HG03139 (cell line): ENCODE measurements around the gene YBX1.
"Not testable (repeated sequence)": the region's sequence is repeated elsewhere in the genome, so short reads cannot be mapped to it uniquely, and the experiment has no call there.

Experiments
- ATAC-seq: cut with Tn5 transposase; IDR thresholded peaks from one replicate; pipeline ENCODE4 v1.9.1; 2021; ENCODE audit not compliant: unreplicated experiment

YBX1 gene

DNA sequence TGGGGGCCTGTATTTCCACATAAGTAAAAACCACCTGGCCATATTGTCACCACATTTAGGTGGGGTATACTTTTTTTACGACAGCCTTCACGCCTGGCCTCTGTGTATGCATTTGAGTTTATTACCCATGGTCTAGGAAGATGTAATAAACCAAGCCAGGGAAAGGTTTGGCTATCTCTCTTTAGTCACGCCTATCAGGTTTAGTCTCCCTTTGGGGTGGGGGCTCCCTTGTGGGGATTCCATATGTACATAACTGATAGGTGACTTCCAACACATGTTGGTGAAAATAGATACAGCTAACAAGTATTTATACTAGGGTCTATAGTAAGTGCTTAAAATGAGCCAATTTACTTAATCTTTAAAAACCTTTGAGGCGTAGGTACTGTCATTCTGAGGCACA is 4.2 kb downstream of the YBX1 start:
- ATAC-seq: no peak

DNA sequence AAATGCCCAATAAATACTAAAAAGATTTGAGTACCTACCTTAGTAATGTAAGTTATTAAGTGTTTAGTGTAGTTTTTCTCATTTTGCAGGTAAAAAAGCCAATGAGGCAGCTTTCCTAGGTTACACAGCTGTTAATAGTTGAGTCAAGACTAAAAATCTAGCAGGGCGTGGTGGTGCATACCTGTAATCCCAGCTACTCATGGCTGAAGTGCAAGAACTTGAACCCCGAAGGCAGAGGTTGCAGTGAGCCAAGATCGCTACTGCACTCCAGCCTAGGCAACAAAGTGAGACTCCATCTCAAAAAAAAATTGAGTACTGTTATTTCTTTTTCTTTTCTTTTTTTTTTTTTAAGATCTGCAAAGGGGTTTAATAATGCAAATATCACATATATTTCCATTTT is 7.7 kb downstream of the YBX1 start:
- no peak for ATAC-seq

DNA sequence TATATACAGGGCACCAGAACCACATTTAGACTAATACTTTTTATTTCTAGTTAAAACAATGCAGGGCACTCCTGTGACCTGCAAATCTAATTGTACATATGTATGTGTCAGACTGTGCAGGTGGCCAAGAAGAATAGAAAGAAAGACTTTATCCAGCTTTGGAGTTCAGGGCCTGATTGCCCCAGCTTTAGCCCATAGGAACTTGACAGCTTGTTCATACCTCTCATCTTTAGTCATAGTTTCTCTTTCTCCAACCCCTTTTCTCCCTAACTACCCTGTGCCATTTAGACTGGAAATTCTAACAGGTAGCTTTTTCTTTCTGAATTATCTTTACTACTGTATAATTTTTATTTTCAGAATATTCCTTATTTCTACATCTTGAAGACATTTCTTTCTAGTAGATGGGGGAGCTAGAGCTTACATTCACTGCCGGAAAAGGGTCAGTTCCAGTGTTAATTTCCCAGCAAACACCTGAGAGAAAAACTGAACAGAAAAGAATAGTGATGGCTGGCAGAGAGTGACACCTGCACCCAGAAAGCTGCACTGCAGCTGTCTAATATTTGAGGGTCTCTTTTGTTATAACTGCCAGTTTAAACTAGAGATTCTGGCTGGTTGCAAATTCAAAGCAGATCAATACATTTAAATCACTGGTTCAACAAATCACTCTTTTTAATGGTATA is 8.4 kb downstream of the YBX1 start:
- no peak for ATAC-seq

DNA sequence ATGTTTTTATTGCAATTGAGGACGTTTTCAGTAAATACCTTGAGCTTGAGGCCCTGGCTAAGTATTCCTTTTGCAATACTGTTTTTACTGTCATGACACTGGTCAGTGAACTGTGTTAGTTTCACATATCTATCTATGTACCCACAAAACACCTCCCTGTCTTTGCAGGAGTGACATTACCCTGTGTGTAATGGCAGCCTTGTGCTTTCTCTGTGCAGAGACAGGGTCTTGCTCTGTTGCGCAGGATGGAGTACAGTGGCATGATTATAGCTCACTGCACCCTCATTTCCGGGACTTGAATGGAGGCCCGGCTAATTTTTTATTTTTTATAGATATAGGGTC is 8.9 kb downstream of the YBX1 start:
- ATAC-seq: no peak

DNA sequence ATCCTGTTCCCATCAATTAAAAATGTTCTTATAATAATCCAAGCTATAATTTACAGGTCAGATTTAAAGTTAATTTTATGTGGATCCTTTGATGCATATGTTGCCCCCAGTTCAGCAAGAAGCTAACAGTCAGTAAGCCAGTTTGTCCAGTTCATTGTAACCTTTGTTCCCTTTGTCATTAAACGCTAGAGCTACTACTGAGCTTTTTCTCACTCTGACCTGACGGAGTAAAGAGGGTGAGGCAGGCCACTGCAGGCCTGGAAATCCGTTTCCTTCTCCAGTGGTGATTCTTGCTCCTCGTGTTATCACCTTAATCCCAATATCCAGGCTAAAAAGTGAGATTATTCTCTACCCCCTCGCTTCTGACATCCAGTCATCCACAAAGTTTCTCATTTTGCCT is 10.2 kb downstream of the YBX1 start:
- ATAC-seq: no peak

DNA sequence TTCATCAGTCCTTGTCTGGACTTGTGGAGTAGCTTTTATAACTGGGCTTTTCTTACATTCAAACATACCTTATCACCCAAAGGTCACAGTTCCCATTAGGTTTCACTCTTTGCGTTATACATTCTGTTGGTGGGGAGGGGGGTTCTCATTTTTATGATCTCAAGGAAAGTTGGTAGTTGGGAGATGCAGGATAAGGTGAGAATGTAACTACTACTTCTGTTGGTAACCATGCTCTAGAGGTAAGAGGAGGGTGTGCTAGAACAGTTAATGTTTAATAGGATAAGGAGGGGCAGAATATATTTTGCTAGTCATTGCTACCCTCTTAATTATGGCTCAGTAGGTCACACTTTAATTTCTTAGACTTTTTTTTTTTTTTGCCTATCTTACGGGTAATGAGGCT is 10.7 kb downstream of the YBX1 start:
- ATAC-seq: no peak

DNA sequence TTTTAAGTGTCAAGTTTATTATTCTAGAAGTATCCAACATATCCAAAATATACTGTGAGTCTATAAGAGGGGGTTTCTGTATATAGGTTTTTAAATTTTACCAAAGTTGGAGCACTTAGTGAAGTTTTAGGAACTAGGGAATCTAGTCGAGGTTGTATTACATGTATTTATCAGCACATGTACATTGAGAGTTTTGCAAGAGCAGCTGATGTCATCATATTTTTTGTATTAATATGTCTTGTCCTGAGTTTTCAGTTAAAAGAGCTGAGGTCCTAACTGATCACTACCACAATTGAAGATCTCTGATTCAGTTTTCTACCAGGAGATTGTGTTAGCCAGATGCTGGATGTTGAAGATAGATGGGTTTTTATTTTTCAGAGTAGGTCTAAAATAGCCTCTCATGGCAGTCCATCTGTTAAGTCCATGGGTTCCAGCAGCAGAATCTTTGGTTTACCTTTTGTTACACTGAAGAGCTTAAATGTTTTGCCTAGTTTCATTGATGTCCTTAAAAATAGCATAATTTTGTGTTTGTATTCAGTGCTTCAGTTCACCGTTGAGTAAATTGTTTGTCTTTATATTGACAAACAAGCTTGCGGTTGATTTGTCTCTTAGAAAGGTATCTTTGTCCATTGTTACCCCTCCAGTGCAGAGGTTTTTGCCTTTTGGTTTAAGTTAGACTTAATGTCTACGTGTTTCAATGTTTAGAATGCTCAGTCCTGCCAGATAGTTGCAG is 16.0 kb downstream of the YBX1 start:
- ATAC-seq: no peak

DNA sequence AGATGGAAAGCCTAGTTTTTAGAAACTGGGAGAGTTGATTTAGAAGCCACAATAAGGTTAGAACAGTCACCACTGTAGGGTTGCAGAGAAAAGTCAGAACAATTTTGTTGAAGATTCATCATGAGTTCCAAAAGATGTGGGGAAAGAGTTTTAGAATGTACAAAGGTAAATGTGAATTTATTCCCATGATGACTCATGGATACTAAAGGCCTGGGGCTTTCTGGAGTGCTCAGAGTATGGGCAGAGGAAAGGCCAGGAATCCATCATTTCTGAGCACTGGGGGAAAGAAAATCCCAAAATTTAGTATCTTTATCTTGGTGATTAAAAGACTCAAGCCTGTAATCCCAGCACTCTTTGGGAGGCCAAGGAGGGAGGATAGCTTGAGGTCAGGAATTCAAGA is 17.8 kb downstream of the YBX1 start:
- no peak for ATAC-seq

DNA sequence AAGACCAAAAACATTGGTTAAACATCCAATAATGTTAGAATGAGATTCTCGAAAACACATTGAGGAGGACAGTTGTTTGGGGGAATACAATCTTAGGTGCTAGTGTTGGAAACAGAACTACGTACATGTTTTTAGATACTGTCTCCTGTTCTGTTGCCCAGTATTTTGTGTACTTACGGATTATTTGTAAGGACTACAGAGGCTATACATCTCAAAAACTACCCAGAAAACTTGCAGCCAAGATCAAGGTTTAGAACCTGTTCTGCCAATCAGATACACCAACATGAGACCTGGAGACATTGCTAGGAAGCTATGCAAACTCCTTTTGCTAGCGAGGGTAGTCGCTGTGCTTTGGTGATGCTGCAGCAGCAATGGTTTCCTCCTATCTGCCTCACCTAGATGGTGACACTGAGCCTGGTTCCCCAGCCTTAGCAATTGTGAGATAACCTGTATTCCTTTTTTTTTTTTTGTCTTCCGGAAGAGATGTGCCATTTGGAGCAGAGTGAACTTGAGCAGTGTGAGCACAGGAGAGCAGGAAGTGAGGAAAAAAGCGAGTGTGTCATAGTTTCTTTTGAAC is 21.8 kb downstream of the YBX1 start:
- no peak for ATAC-seq

DNA sequence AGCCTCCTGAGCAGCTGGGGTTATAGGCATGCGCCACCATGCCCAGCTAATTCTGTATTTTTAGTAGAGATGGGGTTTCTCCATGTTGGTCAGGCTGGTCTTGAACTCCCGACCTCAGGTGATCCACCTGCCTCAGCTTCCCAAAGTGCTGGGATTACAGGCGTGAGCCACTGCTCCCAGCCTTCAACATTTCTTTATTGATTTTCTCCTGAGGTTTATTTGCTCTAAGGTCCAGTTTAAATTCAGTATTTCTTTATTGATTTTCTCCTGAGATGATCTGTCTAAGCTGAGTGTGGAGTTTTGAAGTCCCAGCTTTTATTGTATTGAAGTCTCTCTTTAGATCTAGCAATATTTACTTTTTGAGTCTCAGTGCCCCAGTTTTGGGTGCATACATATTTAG is 30.6 kb downstream of the YBX1 start:
- not testable (repeated sequence) for ATAC-seq

DNA sequence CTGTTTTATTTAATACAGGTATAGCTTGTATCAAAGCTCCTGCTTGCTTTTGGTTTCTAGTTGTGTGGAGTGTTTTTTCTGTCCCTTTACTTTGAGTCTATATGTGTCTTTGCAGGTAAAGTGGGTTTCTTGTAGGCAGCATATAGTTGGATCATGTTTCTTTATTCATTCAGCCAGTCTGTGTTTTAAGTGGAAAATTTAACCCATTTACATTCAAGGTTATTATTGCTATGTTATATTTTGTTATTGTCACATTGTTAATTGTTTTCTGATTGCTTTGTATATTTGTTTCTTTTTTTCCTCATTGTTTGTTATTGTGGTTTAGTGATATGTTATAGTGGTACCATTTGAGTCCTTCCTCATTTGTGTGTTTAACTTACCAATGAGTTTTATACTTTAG is 31.1 kb downstream of the YBX1 start:
- no peak for ATAC-seq

DNA sequence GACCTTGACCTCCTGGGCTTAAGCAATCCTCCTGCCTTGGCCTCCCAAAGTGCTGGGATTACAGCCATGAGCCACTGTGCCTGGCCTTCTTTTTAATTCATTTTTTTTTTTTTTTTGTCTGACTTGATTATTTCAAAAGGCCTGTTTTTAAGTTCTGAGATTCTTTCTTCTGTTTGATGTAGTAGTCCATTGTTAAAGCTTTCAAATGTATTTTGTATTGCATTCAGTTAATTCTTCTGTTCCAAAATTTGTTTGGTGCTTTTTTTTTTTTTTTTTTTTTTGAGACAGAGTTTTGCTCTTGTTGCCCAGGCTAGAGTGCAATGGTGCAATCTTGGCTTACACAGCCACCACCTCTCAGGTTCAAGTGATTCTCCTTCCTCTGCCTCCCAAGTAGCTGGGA is 32.2 kb downstream of the YBX1 start:
- not testable (repeated sequence) for ATAC-seq

DNA sequence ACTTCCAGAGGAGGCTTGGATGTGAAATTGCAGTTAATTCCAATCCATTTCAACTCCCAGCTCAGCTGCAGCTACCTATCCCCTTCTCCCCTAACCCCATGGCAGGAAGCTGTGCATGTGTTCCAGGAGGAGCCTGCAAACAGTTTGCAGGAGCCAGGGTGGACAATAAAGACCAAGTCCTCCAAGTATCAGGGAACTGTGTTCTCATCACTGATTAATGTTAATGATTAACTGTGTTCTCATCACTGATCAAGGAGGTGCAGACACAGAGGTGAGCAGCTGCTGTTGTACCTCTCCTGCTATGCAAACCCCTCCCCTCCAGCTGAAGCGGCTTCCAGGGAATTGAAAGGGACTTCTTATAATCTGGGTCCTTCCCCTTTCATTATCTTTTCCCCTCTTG is 38.6 kb downstream of the YBX1 start:
- no peak for ATAC-seq

DNA sequence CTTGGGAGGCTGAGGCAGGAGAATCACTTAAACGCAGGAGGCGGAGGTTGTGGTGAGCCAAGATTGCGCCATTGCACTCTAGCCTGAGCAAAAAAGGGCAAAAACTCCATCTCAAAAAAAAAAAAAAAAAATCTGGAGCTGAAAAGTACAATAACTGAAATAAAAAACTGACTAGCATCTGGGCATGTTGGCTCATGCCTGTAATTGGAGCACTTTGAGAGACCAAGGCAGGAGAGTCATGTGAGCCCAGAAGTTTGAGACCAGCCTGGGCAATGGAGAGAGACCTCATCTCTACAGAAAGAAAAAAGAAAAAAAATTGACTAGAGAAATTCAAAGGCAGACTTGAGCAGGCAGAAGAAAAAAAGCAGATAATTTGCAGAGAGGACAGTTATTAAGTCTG is 39.7 kb downstream of the YBX1 start:
- no peak for ATAC-seq

DNA sequence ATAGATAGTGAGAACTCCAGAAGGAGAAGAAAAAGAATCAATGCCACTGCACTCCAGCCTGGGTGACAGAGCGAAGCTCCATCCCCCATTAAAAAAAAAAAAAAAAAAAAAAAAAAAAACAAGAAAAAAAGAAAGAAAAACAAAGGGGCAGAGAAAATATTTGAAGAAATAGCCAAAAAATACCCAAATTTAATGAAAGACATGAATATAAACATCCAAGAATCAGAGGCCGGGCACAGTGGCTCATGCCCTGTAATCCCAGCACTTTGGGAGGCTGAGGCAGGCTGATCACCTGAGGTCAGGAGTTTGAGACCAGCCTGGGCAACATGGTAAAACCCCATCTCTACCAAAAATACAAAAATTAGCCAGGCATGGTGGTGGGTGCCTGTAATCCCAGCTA is 40.2 kb downstream of the YBX1 start:
- not testable (repeated sequence) for ATAC-seq

DNA sequence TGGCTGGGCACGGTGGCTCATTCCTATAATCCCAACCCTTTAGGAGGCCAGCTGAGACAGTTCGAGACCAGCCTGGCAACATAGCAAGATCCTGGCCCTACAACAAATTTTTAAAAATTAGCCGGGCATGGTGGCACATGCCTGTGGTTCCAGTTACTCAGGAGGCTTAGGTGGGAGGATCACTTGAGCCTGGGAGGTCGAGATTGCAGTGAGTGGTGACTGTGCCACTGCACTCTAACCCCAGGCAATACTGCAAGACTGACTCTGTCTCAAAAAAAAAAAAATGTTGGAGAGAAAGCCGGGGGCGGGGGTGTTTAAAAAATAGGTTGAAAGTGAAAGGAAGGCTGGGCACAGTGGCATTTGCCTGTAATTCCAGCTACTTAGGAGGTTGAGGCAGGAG is 41.3 kb downstream of the YBX1 start:
- no peak for ATAC-seq

DNA sequence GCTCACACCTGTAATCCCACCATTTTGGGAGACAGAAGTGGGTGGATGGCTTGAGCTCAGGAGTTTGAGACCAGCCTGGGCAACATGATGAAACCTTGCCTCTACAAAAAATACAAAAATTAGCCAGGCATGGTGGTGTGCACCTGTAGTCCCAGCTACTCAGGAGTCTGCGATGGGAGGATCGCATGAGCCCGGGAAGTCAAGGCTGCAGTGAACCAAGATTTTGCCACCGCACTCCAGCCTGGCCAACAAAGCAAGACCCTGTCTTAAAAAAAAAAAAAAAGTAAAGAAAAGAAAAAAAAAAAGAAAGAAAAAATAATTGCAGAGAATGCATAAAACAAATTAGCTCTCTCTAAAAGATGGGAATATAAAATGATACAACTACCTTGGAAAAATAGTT is 43.6 kb downstream of the YBX1 start:
- not testable (repeated sequence) for ATAC-seq

DNA sequence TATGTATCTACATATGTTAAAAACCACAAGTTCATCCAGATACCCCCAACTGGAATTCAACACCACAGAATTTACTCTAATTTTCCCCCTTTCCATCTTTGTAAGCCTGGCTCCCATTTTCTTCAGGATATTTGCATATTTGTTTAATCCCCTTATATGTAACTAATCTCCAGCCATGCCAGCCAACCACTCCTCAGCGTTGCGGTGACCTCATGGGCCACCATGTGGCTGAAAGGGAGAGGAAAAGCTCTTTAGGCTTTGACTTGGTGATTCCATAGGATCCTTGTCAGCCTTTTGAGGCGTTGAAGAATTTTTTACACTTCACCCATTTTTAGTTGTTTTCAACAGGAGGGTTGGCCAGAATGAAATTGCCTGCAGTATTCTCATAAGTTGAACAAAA is 47.8 kb downstream of the YBX1 start:
- ATAC-seq: no peak

DNA sequence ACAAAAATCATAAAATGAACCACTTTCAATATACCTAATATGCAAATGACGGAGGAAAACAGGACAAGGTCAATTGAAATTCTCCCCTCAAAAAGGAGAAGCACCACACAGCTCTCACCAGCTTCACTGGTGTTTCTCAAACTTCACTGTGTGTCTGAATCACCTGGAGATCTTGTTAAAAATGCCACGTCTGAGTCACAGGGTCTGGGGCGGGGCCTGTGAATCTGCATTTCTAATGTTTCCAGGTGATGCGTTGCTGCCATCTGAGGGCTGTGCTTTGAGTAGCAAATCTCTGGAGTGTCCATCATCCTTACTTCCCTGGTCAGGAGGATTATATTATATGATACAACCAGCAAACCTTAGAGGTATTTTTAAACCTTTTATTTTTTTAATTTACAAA is 48.8 kb downstream of the YBX1 start:
- no peak for ATAC-seq

DNA sequence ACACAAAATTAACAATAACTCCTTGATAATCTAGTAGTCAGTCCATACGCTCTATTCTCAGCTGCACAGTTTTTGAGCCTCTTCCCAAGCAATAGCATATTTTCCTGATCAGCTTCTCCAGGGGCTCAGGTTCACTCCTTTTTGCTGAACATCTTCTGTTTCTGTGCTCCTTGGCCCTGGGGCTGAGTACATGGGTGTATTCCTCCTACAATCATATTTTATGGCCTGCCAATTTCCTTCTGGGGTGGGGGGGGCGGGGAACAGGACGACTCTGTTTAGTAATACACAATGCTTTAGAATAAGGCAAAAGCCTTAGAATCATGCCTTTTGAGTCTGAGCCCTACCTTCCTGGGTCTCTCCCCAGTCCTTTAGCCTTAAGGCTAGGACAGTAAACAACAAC is 49.4 kb downstream of the YBX1 start:
- no peak for ATAC-seq

DNA sequence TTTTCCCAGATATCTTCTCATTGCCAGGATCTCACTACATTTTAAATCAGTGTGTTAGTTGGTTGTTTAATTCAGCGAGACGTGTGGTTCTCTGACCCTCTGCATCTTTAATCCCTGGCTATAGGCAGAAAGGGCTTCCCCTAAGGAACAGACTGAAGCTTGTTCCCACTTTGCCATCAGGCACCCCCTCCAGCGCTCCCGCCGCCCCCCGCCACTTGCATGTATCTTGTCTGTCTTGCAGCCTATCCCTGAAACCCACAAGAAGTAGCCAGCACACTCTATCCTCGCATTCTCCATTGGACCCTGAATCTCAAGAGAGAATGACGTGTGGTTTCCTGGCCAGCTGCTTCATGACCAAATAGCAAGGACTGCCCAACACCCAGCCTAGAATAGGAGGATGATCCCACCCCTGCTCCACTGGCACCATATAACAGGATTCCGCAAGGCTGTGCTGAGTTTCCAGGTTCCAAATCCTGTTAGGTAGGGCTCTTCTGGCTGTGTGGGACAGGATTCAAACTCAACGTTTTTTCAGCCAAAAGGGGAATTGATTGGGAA is 50.0 kb downstream of the YBX1 start:
- no peak for ATAC-seq

DNA sequence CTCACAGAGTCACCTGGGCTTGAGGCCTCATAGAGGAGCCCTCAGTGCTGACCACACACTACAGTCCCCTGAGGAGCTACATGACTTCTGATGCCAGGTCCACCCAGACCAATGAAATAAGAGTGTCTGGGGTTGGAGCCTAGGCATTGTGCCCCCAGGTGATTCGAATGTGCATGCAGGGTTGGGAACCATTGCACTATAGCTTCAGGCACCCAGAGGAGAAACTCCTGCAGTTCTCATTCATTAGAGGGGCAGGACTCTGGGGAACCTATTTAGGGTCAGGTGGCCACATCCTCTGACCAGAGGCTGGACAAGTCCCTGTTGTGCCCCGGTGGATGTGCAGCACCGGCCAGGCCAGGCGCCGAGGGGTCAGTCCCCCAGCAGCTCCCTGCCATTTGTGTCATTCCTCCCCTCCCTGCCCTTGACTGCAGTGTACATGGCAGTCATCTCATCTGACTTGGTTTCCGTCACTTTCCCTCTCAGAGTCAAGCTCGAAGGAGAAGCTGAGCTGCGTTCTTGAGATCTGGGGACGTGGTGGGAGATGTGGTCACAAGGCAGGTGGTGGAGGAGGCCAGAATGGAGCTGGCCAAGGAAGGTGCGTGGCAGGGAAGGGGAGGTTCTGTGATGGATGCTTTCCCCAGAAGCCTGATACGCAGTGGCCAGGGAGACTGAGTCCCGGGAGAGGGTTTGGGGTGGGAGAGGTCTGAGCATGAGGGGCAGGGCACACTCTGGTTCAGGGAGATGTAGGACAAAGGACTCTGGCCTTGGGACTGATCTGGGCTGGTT is 51.4 kb downstream of the YBX1 start:
- no peak for ATAC-seq
